HG02970 (cell line): ENCODE measurements around the gene IFIH1.

Experiments used
- ATAC-seq: cut with Tn5 transposase; IDR thresholded peaks from one replicate; pipeline ENCODE4 v1.9.1; 2021; ENCODE audit warnings: mild to moderate bottlenecking, moderate library complexity, moderate number of reproducible peaks; ENCODE audit not compliant: unreplicated experiment, low FRiP score

Gene IFIH1

DNA sequence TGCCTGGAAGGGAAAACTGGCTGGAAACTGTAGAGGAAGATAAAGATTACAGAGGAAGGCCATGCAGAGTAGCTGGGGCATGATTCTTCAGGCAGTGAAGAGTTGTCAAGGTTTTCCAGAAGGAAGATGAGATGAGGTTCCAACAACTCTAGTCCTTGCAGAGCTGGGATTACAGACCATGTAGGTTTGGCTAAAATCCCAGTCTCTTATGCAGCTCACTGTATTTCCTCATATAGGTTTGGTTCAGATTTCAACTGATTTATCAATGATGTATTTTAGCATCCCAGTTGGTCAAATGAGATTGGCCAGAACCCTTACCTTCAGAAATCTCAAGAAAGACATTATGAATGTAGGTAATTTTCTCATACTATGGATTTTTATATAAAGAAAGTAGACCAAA, 91.6 kb downstream of the IFIH1 start:
- no peak for ATAC-seq

DNA sequence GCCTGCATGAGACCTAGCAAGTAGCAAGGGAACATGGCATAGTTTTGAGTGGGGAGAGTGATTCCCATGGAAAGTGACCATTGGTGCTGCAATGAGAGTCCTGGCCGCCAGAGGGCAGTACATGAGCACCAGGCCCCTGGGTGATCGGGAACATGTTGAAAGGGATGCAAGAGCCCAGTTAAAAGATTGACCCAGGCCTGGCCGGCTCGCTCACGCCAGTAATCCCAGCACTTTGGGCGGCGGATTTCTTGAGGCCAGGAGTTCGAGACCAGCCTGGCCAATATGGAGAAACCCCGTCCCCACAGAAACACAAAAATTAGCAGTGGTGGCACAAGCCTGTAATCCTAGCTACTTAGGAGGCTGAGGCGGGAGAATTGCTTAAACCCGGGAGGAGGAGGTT, 97.4 kb downstream of the IFIH1 start:
- ATAC-seq = peak; percentile 92

DNA sequence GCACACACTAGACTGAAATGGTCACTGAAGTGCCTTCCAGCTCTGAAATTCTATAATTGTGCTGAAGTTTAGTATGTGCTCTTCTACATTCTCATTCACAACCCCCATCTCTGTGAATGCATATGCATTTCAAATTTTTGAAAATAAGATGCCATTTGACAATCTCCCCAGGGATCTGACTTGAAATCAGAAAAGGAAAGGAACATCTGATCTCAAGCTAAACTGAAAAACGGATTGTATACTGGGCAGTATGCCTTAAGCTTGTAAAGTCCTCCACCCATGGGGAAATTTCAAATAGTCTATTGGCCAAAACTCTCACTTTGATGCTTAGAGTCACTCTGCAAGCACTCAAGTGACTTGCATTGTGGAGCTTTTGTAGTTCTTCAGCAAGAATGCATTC, 98.1 kb downstream of the IFIH1 start:
- ATAC-seq = no peak

DNA sequence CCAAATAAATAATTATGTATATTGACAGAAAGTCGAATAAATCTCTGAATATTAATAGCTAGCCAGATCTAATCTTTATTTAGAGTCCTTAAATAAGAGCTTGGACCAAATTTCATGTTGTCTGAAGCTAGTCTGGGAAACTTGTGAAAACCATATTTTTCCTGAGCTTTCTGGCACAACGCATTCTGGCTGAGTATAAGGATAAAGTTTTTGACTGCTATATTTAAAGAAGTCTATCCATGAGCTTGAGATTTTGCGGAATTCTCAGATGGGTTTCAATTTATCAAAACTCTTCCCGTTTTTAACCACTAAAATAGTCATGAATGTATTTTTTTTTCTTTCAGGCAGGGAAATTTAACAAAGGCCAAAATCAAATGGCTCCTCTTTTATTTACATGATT, 99.1 kb downstream of the IFIH1 start:
- ATAC-seq = no peak

DNA sequence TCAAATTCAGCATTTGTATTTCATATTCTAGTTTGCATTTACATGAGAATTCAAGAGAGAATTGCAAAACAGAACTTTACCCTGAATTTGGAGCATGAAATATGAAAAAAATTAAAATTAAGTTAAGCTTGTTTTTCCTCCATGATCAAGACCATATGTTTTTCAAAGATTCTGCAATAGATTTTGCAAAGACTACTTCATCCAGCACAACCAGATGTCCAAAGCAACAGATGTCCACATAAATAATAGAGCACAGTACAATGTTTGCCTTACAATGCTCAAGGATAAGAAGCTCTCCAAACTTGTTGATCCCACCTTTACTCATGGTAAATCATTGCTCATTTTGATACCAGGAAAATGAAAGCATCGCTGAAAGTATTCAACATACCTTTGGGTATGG, 100.9 kb downstream of the IFIH1 start:
- ATAC-seq = no peak
